Measurements from ENCODE around the gene PLEKHO2. TPM values are rescaled to one million over a fixed set of nuclear protein-coding genes. Genes with fewer than 3 reads are reported as not detected.

The PLEKHO2 gene
- polyA plus RNA-seq, 3 donors = 54.1 to 93.5 (median 78.0) TPM

GRCh38 chr15:64824929-64825430, 16.7 kb upstream of the PLEKHO2 start:
- DNase-seq = no peak
- Histone ChIP-seq H3K9me3 (replicated peaks in 1 of 2; ENCODE audit: control insufficient read depth in 1 of 2, insufficient read depth in 1 of 2, low read length in 2 of 2) (no peaks in the 10 kb centered on the region), H3K4me2 (replicated peaks; ENCODE audit: extremely low read depth, low read length, poor library complexity, severe bottlenecking) (peak overlapping the region; percentile 88), H3K27ac (ENCODE audit: low read depth in 1 of 2, low read length in 2 of 2) (no peak overlapping the region), H3K36me3 (replicated peaks in 1 of 2; ENCODE audit: control insufficient read depth in 1 of 2, insufficient read depth in 2 of 2, low read length in 2 of 2) (peaks cover 12 to 13% of the 10 kb centered on the region in 2 donors), H3K79me2 (ENCODE audit: insufficient read depth, low read length) (no peaks in the 10 kb centered on the region), H3K4me1 (ENCODE audit: control insufficient read depth in 1 of 2, insufficient read depth in 2 of 2, low read length in 2 of 2) (peaks cover 24 to 29% of the 10 kb centered on the region in 2 donors), H4K20me1 (ENCODE audit: insufficient read depth, low read length) (peaks cover 6% of the 10 kb centered on the region), H3K4me3 (replicated peaks in 1 of 3; ENCODE audit: low read depth in 2 of 3, low read length in 3 of 3) (peak overlapping the region; percentile 32 to 75 (median 53)), H3K27me3 (ENCODE audit: control insufficient read depth in 2 of 2, insufficient read depth in 2 of 2, low read length in 2 of 2) (peaks cover 4 to 16% of the 10 kb centered on the region in 2 donors), H3K9ac (ENCODE audit: insufficient read depth, low read length, poor library complexity, severe bottlenecking) (no peak overlapping the region), H2AFZ (ENCODE audit: insufficient read depth, low read depth, low read length, poor library complexity, severe bottlenecking) (no peak overlapping the region)
- intact Hi-C loops (cut with micrococcal nuclease) = loop anchor here (2.0 to 10.0 kb wide), 3 partner anchors 16 to 130 kb away; partner anchors contain the start of gene PLEKHO2 (in 2 of the 2)
- H3K27ac Mint-ChIP-seq = no peak overlapping the region
- 5% methylated on average over 11 of the region's 17 CpGs for WGBS (ENCODE audit: insufficient coverage)
- peaks cover 0 to 3% (median 0%) of the 10 kb centered on the region in 7 donors for H3K9me3 Mint-ChIP-seq
- peaks cover 32% of the 10 kb centered on the region for H3K4me1 Mint-ChIP-seq
- peak overlapping the region; percentile 75 to 90 for H3K4me3 Mint-ChIP-seq
- peaks cover 8 to 18% (median 17%) of the 10 kb centered on the region in 3 donors for H3K27me3 Mint-ChIP-seq (ENCODE audit: low read depth in 3 of 3)
- peaks cover 13 to 31% of the 10 kb centered on the region in 2 donors for H3K36me3 Mint-ChIP-seq
- no peak for TF ChIP-seq CTCF (IDR thresholded peaks at IDR 0.05)

- Histone ChIP-seq H3K27me3 (ENCODE audit: control insufficient read depth in 2 of 2, insufficient read depth in 2 of 2, low read length in 2 of 2) (peaks cover 4 to 16% of the 10 kb centered on the region in 2 donors), H3K9ac (ENCODE audit: insufficient read depth, low read length, poor library complexity, severe bottlenecking) (peak within 1 kb of the TSS; percentile 10), H3K4me2 (replicated peaks; ENCODE audit: extremely low read depth, low read length, poor library complexity, severe bottlenecking) (peak within 1 kb of the TSS; percentile 88), H3K36me3 (replicated peaks in 1 of 2; ENCODE audit: control insufficient read depth in 1 of 2, insufficient read depth in 2 of 2, low read length in 2 of 2) (peaks cover 7 to 9% of the 10 kb centered on the region in 2 donors), H2AFZ (ENCODE audit: insufficient read depth, low read depth, low read length, poor library complexity, severe bottlenecking) (peak within 1 kb of the TSS; percentile 84), H3K79me2 (ENCODE audit: insufficient read depth, low read length) (no peaks in the 10 kb centered on the region), H4K20me1 (ENCODE audit: insufficient read depth, low read length) (peaks cover 6% of the 10 kb centered on the region), H3K4me3 (replicated peaks in 1 of 3; ENCODE audit: low read depth in 2 of 3, low read length in 3 of 3) (peak within 1 kb of the TSS; percentile 32 to 77 (median 53)), H3K27ac (ENCODE audit: low read depth in 1 of 2, low read length in 2 of 2) (peak within 1 kb of the TSS in 1 of 2 donors; percentile 6), H3K4me1 (ENCODE audit: control insufficient read depth in 1 of 2, insufficient read depth in 2 of 2, low read length in 2 of 2) (peaks cover 24 to 29% of the 10 kb centered on the region in 2 donors), H3K9me3 (replicated peaks in 1 of 2; ENCODE audit: control insufficient read depth in 1 of 2, insufficient read depth in 1 of 2, low read length in 2 of 2) (no peaks in the 10 kb centered on the region)
- intact Hi-C loops (cut with micrococcal nuclease) = loop anchor here (2.0 to 10.0 kb wide), 3 partner anchors 15 to 131 kb away; partner anchors contain the start of gene PLEKHO2 (in 2 of the 2)
- TF ChIP-seq CTCF (IDR thresholded peaks at IDR 0.05) = no peak
- peak within 1 kb of the TSS; percentile 80 to 94 for H3K4me3 Mint-ChIP-seq
- H3K4me1 Mint-ChIP-seq = peaks cover 35% of the 10 kb centered on the region
- H3K27me3 Mint-ChIP-seq (ENCODE audit: low read depth in 3 of 3) = peaks cover 8 to 18% (median 17%) of the 10 kb centered on the region in 3 donors
- peak; percentile 95 to 98 (median 95) for DNase-seq
- 6% methylated on average over 31 of the region's 35 CpGs for WGBS (ENCODE audit: insufficient coverage)
- H3K36me3 Mint-ChIP-seq = peaks cover 12 to 25% of the 10 kb centered on the region in 2 donors
- H3K9me3 Mint-ChIP-seq = peaks cover 0 to 3% (median 0%) of the 10 kb centered on the region in 7 donors
- H3K27ac Mint-ChIP-seq = peak within 1 kb of the TSS; percentile 41 to 92 (median 77)
Measured at GRCh38 chr15:64825431-64826294, 16.1 kb upstream of the PLEKHO2 start, which contains the start of gene PIF1. Gene PIF1 (minus strand): TSS chr15:64825647. CDS start chr15:64824335, 1,312 bp downstream.

Data from CD14-positive monocyte (primary cell).